Stimulated activated CD8-positive, alpha-beta memory T cell treated with anti-CD3 and anti-CD28 coated beads, Interleukin-15, amount 100 ng/mL, for 48 hours (primary cell): ENCODE results near the gene DIDO1.
"Not testable (repeated sequence)": the region's sequence is repeated elsewhere in the genome, so short reads cannot be mapped to it uniquely, and the experiment has no call there.

Source experiments
- DNase-seq, 2 donors: peaks; one replicate each; pipeline ENCODE4 v3.0.0-alpha.2; 2020; ENCODE audit warnings: low read depth in 2 of 2

Gene DIDO1

GRCh38 chr20:62962891-62963613 lies 36.7 kb upstream of the DIDO1 start:
- DNase-seq: no peak

- DNase-seq: no peak
Measured at GRCh38 chr20:62962221-62962879, 36.0 kb upstream of the DIDO1 start.

DNA sequence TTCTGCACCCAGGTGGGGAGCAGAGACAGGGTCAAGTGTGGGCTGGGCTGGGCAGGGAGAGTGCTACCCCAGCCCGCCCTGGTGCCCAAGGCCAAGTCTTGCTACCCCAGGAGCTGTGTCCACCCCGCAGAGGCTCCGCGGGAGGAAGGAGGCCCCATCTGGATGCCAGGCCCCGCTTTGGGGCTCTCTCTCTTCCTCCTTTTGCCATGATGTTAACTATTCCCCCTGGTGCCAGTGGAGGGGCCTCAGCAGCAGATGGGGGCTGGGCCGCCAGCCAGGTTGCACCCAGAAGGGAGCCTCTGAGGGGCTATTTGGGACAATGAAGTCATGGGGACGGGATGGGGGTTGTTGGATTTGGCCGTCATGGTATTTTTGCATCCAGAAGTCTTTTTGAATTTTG lies 35.5 kb upstream of the DIDO1 start:
- DNase-seq: no peak

- no peak for DNase-seq
Measured at GRCh38 chr20:62961310-62961783, 35.0 kb upstream of the DIDO1 start.

DNA sequence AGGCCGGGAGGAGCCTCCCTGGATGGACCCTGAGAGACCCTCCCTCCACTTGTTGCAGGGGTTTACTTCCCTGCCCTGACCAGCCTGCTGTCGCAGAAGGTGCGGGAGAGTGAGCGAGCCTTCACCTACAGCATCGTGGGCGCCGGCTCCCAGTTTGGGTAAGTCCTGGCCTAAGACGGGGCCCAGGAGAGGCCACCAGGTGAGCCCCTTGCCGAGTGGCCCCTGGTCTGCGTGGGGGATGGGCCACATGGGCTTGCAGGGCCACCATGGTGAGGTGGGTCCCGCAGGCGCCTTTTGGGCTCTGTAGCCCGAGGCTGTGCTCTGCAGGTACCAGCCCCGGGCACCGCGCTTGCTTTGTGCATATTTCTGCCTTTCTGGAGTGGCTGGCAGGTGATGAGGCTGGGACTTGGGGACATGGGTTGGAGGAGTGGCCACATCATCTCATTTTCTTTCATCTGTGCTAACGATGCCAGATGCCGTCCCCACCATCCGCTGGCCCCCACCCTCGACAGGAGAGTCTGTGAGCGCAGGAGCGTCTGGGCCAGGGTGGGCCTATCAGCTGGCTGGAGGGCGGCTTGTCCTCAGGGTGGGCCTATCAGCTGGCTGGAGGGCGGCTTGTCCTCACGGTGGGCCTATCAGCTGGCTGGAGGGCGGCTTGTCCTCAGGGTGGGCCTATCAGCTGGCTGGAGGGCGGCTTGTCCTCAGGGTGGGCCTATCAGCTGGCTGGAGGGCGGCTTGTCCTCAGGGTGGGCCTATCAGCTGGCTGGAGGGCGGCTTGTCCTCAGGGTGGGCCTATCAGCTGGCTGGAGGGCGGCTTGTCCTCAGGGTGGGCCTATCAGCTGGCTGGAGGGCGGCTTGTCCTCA lies 34.4 kb upstream of the DIDO1 start:
- DNase-seq: not testable (repeated sequence)

GRCh38 chr20:62959998-62960436 lies 33.7 kb upstream of the DIDO1 start:
- no peak for DNase-seq

GRCh38 chr20:62959101-62959971 lies 33.0 kb upstream of the DIDO1 start:
- DNase-seq: no peak

- no peak for DNase-seq
Measured at GRCh38 chr20:62958388-62959100, 32.2 kb upstream of the DIDO1 start.

GRCh38 chr20:62957136-62958117 lies 31.1 kb upstream of the DIDO1 start:
- DNase-seq: no peak

DNA sequence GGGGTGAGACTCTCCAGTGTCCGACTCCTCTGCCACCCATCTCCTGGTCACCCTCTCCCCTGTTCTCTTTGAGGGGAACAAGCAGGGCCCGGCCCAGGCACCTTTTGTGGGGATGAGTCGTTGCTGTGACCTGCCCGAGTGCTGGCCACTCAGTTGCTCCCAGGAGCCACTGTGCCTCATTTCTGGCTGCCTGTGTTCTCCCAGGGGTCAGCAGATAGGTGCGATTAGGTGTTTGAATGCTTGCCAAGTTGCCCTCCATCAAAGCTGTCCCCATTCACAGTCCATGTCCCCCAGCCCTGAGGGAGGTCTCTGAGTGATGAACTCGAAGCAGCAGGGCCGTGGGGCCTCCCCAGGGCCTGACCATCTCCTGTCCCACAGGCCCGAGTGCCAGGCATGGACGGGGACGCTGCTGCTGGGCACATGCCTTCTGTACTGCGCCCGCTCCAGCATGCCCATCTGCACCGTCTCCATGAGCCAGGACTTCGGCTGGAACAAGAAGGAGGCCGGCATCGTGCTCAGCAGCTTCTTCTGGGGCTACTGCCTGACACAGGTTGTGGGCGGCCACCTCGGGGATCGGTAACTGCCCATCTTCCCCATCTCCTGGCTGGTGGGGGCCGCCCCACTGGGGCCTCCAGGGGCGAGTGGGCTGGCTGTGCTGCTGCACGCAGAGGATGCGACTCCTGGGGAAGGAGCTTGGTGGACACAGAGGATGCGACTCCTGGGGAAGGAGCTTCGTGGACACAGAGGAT lies 30.3 kb upstream of the DIDO1 start:
- DNase-seq: no peak

GRCh38 chr20:62955519-62956386 lies 29.4 kb upstream of the DIDO1 start:
- DNase-seq: no peak

DNA sequence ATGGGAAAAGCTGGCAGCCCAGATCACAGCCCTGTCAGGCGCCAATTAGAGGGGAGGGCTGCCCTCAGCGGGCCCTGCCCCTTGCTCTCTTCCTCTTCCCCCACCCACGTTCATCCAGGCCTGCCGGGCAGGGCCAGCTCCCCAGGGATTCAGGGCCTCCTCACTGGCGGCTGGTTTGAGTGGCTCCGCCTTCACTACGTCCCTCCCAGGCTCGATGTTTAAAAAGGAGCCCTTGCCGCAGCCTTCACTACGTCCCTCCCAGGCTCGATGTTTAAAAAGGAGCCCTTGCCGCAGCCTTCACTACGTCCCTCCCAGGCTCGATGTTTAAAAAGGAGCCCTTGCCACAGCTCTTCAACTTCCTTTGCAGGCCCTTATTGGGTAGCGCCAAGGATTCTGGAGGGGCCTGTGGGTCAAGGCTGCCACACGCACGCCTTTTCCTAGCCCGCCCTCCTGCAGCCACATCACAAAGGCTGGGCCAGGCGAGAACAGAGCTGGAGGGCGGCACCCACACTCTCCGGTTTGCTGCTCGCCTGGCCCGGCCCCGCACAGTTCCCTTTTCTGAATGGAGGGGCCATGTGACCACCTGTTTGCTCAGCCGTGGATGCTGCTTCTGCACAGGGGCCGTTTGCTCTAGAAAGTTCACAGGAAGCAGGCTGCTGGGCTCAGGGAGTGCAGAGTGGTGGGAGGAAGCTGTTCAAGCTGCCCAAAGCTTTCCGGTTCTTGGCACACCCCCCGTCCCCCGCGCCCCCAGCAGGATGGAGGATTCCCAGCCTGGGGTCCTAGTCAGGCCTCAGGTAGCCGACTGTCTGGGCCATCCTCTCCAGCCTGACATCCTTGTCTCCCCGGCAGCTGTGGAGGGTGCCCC lies 27.8 kb upstream of the DIDO1 start:
- peak; percentile 45 to 59 for DNase-seq

DNA sequence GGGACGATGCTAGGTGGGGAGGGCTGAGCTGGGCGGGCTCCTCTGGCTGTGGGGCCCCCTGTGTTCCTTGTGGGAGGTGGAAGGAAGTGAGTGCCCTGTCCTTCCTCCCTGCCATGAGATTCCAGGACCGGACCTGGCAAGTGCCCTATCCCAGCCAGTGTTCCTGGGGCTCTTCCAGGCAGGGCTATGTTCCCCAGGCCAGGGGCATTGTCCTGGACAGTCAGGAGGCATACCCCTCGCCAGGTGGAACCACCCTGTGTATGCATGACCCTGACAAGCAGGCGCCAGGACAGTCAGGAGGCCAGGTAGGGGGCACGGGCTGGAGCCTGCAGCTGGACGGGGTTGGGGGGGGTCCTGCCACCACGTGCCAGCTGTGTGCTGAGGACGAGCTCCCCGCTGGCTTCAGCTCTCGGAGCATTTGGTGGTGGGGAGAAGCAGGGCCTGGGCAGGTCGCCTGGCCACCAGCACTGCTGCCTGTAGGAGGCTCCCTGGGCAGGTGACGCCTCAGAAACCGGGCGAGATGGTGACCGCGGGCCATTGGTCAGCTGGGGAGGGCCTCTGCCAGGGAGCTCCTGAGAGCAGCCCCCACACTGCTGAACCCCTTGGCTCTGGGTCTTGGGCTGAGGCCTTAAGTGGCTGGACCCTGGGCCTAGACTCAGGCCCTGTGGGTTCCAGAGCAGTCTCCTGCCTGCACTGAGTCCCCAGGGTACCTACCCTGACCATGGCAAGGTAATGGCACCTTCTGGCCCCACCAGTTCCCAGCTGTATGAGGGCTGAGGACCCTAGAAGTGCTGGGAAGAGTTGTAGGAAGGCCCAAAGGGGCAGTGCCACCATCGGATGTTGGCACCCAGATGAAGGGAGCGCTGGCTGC lies 26.9 kb upstream of the DIDO1 start:
- DNase-seq: no peak

DNA sequence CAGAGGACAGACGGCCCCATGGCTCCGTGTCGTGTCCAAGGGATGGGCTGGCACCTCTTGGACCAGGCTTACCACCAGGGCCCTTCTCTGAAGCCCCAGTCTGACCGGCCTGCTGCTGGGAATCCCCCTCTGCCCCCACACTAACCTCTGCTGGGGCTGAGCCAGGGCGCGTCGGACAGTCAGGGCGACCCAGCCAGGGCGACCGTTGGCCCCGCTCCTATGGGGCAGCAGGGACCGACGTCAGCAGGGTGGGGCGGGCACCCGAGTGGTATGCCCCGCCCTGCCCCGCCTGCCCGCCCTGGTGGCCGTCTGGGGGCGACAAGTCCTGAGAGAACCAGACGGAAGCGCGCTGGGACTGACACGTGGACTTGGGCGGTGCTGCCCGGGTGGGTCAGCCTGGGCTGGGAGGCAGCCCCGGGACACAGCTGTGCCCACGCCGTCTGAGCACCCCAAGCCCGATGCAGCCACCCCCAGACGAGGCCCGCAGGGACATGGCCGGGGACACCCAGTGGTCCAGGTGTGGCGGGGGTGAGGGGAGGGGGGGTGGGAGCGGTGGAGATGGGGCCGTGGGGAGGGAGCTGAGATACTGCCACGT lies 26.2 kb upstream of the DIDO1 start, which contains the start of gene SLC17A9:
Gene SLC17A9 (plus strand): TSS at position 337 of the 595 bp plus-strand sequence. CDS start 122 bp downstream, at position 459.
- DNase-seq: peak; percentile 67 to 72

DNA sequence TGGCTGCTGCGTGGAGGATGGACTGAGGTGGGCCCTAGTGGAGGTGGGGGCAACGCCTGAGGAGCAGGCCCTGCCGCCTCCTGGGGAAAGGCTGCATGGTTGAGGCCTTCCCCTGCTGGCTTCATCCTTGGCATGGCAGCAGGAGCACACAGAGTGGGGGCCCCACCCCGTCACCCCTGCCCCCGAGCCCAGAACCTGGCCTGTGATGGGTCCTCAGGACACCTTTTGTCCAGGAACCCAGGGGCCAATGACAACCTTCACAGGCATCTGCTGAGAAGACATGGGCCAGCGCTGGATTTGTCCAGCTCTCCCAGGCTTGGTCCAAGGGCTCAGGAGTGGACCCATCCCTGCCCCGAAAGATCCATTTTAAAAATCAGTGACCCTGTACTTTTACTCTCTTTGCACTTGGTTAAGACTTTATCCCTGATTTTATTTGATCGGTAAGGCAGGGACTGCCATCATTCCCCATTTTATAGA lies 25.6 kb upstream of the DIDO1 start:
- no peak for DNase-seq
